ENCODE results near the gene ATXN7. TPM values are rescaled to one million over a fixed set of nuclear protein-coding genes. Genes with fewer than 3 reads are reported as not detected.
A peak's percentile ranks its signal among the peaks of the same experiment; 100 is the strongest.

Gene ATXN7
- total RNA-seq, 1 donor from 2014 or later = 19.8 TPM

GRCh38 chr3:64031540-64032508 is 168.2 kb downstream of the ATXN7 start:
- peak overlapping the region; percentile 32 for H3K4me3 Mint-ChIP-seq
- no peak overlapping the region for H3K27ac Mint-ChIP-seq
- no peak for DNase-seq (ENCODE audit: extremely low spot score, unreplicated experiment)
- no peak for TF ChIP-seq CTCF (conservative IDR thresholded peaks at IDR 0.05)
- H3K9me3 Mint-ChIP-seq = peaks cover 8% of the 10 kb centered on the region
- H3K4me1 Mint-ChIP-seq (ENCODE audit: unreplicated experiment) = peaks cover 29% of the 10 kb centered on the region
- peaks cover 18% of the 10 kb centered on the region for H3K27me3 Mint-ChIP-seq
- H3K36me3 Mint-ChIP-seq = peaks cover 4% of the 10 kb centered on the region

GRCh38 chr3:64033069-64033468 is 169.4 kb downstream of the ATXN7 start:
- Mint-ChIP-seq H3K36me3 (peaks cover 4% of the 10 kb centered on the region), H3K27ac (no peak overlapping the region), H3K9me3 (peaks cover 8% of the 10 kb centered on the region), H3K4me1 (ENCODE audit: unreplicated experiment) (peaks cover 19% of the 10 kb centered on the region), H3K4me3 (no peak overlapping the region), H3K27me3 (peaks cover 18% of the 10 kb centered on the region)
- no peak for TF ChIP-seq CTCF (conservative IDR thresholded peaks at IDR 0.05)
- no peak for DNase-seq (ENCODE audit: extremely low spot score, unreplicated experiment)

- Mint-ChIP-seq H3K27me3 (peaks cover 8% of the 10 kb centered on the region), H3K9me3 (peaks cover 8% of the 10 kb centered on the region), H3K36me3 (peaks cover 4% of the 10 kb centered on the region), H3K4me3 (no peak overlapping the region), H3K27ac (no peak overlapping the region), H3K4me1 (ENCODE audit: unreplicated experiment) (peaks cover 10% of the 10 kb centered on the region)
- no peak for TF ChIP-seq CTCF (conservative IDR thresholded peaks at IDR 0.05)
- no peak for DNase-seq (ENCODE audit: extremely low spot score, unreplicated experiment)
Measured at GRCh38 chr3:64037084-64037483, 173.4 kb downstream of the ATXN7 start.

- DNase-seq (ENCODE audit: extremely low spot score, unreplicated experiment) = no peak
- no peak for TF ChIP-seq CTCF (conservative IDR thresholded peaks at IDR 0.05)
- Mint-ChIP-seq H3K27me3 (peaks cover 8% of the 10 kb centered on the region), H3K36me3 (peaks cover 4% of the 10 kb centered on the region), H3K9me3 (peaks cover 8% of the 10 kb centered on the region), H3K4me1 (ENCODE audit: unreplicated experiment) (peaks cover 5% of the 10 kb centered on the region), H3K4me3 (no peak overlapping the region), H3K27ac (no peak overlapping the region)
Measured at GRCh38 chr3:64038253-64038767, 174.6 kb downstream of the ATXN7 start.

GRCh38 chr3:64039332-64039731 is 175.7 kb downstream of the ATXN7 start:
- Mint-ChIP-seq H3K4me3 (no peak overlapping the region), H3K9me3 (peaks cover 3% of the 10 kb centered on the region), H3K27ac (no peak overlapping the region), H3K4me1 (ENCODE audit: unreplicated experiment) (peaks cover 5% of the 10 kb centered on the region), H3K27me3 (peaks cover 3% of the 10 kb centered on the region), H3K36me3 (peaks cover under 1% of the 10 kb centered on the region)
- no peak for DNase-seq (ENCODE audit: extremely low spot score, unreplicated experiment)
- TF ChIP-seq CTCF (conservative IDR thresholded peaks at IDR 0.05) = no peak
